Measurements from ENCODE around the gene RAB6B.

The RAB6B gene

GRCh38 chr3:133893683-133894352 is 1.9 kb downstream of the RAB6B start:
- no peak for DNase-seq

GRCh38 chr3:133892541-133893231 is 3.0 kb downstream of the RAB6B start:
- no peak for DNase-seq

GRCh38 chr3:133891662-133892378 is 3.9 kb downstream of the RAB6B start:
- no peak for DNase-seq

- DNase-seq = no peak
These were observed 4.6 kb downstream of the RAB6B start for GRCh38 chr3:133890972-133891644.

- DNase-seq = no peak
These were observed 5.6 kb downstream of the RAB6B start for GRCh38 chr3:133890037-133890436.

- DNase-seq = no peak
These were observed 6.8 kb downstream of the RAB6B start for GRCh38 chr3:133888726-133889340.

GRCh38 chr3:133887803-133888703 is 7.6 kb downstream of the RAB6B start:
- no peak for DNase-seq

GRCh38 chr3:133887074-133887802 is 8.4 kb downstream of the RAB6B start:
- DNase-seq = no peak

- no peak for DNase-seq
These were observed 9.5 kb downstream of the RAB6B start for GRCh38 chr3:133886031-133886722.

- no peak for DNase-seq
These were observed 10.6 kb downstream of the RAB6B start for GRCh38 chr3:133884887-133885711.

- DNase-seq = no peak
These were observed 11.4 kb downstream of the RAB6B start for GRCh38 chr3:133884054-133884886.

- no peak for DNase-seq
These were observed 12.0 kb downstream of the RAB6B start for GRCh38 chr3:133883641-133884040.

- DNase-seq = no peak
These were observed 12.6 kb downstream of the RAB6B start for GRCh38 chr3:133882986-133883586.

- DNase-seq = no peak
These were observed 13.5 kb downstream of the RAB6B start for GRCh38 chr3:133881939-133882825.

GRCh38 chr3:133881492-133881891 is 14.2 kb downstream of the RAB6B start:
- DNase-seq = no peak

GRCh38 chr3:133880886-133881455 is 14.7 kb downstream of the RAB6B start:
- DNase-seq = no peak

GRCh38 chr3:133880287-133880686 is 15.4 kb downstream of the RAB6B start:
- DNase-seq = no peak

All from NCI-H2029 treated with DMSO at 0.1 percent for 48 hours (cell line).